ENCODE measurements around the gene EIPR1.

EIPR1 gene

DNA sequence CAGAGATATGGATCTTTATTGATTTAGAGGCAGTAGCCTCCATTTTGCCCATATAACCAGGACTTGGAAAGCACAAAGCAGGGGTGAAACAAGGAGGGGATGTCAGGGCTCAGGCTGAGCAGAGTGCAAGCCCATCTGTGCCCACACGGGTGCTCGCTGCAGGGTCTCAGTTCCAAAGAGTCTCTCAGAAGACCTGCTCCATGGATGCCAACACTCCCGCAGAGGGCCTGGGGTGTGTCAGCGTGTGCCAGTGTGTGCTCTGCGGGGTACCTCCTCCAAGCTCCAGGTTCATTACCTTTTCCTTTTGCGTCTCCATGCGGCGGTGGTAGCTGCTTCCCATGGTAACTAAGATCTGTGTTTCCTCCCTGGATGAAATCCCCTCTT, 107.5 kb downstream of the EIPR1 start:
- no peak overlapping the region for H3K4me3 ChIP-seq (ENCODE audit: low read length)
- TF ChIP-seq, protein P1, sequence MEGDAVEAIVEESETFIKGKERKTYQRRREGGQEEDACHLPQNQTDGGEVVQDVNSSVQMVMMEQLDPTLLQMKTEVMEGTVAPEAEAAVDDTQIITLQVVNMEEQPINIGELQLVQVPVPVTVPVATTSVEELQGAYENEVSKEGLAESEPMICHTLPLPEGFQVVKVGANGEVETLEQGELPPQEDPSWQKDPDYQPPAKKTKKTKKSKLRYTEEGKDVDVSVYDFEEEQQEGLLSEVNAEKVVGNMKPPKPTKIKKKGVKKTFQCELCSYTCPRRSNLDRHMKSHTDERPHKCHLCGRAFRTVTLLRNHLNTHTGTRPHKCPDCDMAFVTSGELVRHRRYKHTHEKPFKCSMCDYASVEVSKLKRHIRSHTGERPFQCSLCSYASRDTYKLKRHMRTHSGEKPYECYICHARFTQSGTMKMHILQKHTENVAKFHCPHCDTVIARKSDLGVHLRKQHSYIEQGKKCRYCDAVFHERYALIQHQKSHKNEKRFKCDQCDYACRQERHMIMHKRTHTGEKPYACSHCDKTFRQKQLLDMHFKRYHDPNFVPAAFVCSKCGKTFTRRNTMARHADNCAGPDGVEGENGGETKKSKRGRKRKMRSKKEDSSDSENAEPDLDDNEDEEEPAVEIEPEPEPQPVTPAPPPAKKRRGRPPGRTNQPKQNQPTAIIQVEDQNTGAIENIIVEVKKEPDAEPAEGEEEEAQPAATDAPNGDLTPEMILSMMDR (IDR thresholded peaks at IDR 0.05; ENCODE audit: insufficient read depth, low read depth, low read length, missing control alignments) = no peak
- no peak for DNase-seq (ENCODE audit: low read depth)

DNA sequence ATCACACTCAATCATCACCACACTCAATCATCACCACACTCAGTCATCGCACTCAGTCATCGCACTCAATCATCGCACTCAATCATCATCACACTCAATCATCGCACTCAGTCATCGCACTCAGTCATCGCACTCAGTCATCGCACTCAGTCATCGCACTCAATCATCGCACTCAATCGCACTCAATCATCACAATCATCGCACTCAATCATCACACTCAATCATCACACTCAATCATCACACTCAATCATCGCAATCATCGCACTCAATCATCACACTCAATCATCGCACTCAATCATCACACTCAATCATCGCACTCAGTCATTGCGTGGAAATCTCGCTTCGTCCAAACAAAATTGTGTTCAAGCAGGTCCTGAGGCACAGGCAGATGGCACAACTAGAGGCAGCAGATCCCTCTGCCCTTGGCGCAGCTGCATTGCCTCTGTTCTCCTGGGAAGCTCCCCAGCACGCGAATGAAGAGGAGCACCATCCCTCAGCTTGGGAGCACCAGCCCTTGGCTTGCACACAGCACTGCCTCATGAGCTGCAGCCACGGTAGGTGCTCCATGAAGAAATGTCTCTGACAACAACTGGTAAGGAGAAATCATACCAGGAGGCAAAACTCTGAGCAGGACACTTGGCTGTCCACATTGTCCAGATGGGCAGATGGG, 108.1 kb downstream of the EIPR1 start:
- TF ChIP-seq, protein P1 (IDR thresholded peaks at IDR 0.05; ENCODE audit: insufficient read depth, low read depth, low read length, missing control alignments) = no peak
- H3K4me3 ChIP-seq (ENCODE audit: low read length) = no peak overlapping the region
- DNase-seq (ENCODE audit: low read depth) = no peak

DNA sequence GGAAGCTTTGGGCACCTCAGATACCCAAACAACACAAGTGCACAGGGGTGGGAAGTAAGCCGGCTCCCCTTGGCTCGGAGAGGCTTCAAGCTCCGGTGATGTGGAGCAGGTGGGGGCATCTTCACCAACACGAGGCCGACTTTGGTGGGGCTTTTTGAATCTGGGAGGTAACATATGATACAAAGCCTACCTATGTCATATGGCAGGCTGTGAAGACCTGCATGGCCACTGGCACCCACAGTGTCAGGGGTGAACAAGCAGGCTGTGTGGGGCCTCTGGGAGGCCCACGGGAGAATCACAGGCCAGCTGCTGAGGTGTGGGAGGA, 109.0 kb downstream of the EIPR1 start:
- TF ChIP-seq, protein P1 (IDR thresholded peaks at IDR 0.05; ENCODE audit: insufficient read depth, low read depth, low read length, missing control alignments) = no peak
- no peak overlapping the region for H3K4me3 ChIP-seq (ENCODE audit: low read length)
- no peak for DNase-seq (ENCODE audit: low read depth)

DNA sequence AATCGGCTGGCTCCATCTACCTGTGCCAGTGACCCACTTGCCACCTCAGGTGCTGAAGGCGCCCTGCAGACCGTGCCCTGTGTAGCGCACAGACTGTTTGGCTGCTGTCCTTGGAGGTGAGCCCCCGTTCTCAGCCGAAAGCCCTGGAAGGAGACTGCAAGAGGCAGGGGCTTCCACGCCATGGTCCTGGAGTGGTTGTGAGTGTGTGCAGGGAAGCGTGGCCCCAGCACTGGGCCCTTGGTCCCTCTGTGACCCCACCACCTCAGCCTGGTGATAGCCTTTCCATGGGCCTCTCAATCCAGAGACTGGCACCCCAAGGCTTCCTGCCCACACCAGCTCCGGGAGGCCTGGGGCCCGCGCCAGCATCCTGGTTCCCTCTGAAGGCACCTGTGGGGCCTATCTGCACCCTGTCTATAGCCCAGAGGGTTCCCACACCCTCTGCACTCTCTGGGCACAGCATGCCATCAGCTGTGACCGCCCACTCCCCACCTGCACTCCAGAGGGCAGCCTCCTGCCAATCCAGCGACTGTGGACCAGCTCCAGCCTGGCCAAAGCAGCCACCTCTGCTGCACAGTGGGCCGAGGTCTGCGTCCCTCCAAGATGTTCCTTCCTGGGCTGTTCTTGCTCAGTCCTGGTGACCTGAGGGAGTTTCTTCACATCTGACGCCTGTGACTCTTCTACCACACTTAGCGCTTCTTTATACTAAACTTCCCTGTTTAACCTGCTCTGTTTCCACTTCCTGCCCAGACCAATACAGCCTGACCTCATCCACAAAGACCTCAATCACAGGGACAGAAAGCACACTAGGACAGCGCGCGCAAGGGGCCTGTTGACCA, 109.5 kb downstream of the EIPR1 start:
- H3K4me3 ChIP-seq (ENCODE audit: low read length) = no peak overlapping the region
- TF ChIP-seq, protein P1 (IDR thresholded peaks at IDR 0.05; ENCODE audit: insufficient read depth, low read depth, low read length, missing control alignments) = no peak
- DNase-seq (ENCODE audit: low read depth) = no peak

DNA sequence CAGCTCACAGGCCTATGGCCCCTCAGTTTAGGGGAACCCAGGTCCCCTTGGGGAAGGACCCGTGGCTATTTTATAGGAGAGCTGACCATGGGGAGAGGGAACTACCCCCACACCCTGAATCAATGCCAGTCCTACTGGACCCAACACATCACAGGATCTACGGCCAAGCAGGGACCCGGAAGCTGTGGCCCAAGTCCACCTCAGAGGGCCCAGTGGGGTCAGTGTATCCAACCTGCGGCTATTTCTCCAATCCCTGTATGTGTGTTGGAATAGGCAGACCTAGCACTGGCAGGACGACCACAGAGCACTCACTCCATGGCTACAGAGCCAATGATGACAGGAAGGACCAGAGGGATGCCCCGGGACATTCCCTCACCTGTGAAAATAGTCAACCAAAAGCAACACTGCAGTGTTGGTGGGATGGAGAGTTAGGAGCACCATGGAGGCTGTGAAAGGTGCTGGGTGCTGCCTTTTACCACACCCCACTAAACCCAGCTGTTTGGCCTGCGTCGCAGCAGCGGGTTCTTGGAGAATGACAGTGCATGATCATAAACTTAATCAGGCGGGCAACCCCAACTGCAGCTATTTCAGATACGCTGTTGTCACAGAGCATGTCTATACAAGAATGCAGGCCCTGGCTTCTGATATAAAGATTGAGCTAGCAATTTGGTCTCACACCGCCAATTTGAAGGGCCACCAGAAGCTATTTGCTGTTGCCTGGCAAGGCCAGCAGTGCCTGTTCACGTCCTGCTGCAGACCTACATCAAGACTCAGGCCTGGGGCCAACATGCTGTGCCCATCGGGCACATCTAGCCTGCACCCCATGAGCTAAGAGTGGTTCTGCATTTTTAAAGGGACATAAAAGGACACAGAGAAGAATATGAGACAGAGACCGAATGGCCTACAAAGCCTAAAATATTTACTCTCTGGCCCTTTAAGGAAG, 110.4 kb downstream of the EIPR1 start:
- DNase-seq (ENCODE audit: low read depth) = no peak
- no peak overlapping the region for H3K4me3 ChIP-seq (ENCODE audit: low read length)
- TF ChIP-seq, protein P1 (IDR thresholded peaks at IDR 0.05; ENCODE audit: insufficient read depth, low read depth, low read length, missing control alignments) = no peak

DNA sequence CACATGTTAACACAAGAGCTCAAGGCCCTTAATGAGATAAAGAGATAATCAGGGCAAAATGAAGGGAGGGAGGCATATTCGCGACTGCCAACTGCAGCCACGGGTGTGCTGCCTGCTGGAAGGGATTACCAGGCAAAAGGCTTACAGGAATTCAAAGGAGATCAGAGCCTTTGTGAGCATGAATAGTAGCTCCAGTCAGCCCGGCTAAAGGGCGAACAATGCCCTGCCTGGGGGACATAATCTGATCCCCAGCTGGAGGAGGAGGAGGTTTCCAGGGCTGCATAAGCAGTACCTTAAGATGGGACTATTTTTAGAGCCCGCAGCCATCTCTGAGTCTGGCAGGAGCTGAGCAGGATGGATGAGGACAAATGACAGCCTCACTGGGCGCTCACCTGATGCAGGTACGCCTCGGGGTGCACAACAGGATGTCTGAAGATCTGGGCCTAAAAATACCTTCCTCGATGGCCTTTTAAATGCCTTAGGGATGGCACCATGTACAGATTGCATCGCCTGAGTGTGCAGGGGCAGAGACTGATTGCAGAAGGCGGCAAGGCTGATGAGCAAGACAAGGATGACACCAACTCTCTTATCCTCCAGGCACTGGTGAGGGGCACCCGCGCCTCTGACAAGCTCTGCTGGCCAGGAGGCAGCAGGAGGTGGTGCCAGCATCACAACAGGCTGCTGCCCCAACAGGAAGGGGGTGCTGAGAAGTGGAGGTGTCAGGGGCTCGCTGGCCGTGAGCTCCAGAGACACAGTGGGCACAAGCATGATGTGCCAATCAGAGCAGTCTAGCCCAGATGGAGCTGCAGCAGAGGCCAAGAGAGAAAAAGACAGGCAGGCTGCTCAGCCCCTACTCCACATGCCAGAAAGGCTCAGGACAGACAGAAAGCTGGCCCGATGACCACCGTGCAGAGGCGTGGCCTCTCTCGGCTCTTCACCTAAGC, 111.4 kb downstream of the EIPR1 start:
- no peak for DNase-seq (ENCODE audit: low read depth)
- H3K4me3 ChIP-seq (ENCODE audit: low read length) = no peak overlapping the region
- TF ChIP-seq, protein P1 (IDR thresholded peaks at IDR 0.05; ENCODE audit: insufficient read depth, low read depth, low read length, missing control alignments) = no peak

Measured in epithelial cell of esophagus (primary cell).